Activated CD8-positive, alpha-beta memory T cell treated with anti-CD3 and anti-CD28 coated beads, Interleukin-2, amount 50 U/mL, for 48 hours (primary cell): ENCODE measurements around the gene ZNF830.
"Not testable (repeated sequence)": the region's sequence is repeated elsewhere in the genome, so short reads cannot be mapped to it uniquely, and the experiment has no call there.

Experiments used
- DNase-seq: peaks from one replicate; pipeline ENCODE4 v3.0.0-alpha.2; 2020

The ZNF830 gene

GRCh38 chr17:34991606-34992005, 30.3 kb downstream of the ZNF830 start:
- no peak for DNase-seq

DNA sequence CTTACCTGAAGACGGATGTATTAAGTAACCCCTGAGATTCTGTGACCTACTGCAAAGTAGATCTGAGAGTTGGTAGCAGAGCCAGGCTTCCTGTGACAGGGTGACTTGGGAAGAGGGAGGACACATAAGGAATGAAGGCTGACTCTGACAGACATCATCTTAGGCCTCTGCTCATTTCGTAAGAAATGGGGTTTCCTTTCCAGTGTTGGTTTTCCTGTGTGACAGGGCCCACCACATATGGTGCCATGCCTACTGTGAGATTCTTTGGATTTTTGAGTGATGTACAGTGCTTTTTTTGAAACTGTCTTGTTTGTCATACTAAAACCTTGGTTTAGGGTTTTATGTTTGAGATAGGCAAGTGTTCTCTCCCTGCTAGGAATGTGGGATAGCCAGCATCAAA, 31.7 kb downstream of the ZNF830 start:
- DNase-seq = no peak

DNA sequence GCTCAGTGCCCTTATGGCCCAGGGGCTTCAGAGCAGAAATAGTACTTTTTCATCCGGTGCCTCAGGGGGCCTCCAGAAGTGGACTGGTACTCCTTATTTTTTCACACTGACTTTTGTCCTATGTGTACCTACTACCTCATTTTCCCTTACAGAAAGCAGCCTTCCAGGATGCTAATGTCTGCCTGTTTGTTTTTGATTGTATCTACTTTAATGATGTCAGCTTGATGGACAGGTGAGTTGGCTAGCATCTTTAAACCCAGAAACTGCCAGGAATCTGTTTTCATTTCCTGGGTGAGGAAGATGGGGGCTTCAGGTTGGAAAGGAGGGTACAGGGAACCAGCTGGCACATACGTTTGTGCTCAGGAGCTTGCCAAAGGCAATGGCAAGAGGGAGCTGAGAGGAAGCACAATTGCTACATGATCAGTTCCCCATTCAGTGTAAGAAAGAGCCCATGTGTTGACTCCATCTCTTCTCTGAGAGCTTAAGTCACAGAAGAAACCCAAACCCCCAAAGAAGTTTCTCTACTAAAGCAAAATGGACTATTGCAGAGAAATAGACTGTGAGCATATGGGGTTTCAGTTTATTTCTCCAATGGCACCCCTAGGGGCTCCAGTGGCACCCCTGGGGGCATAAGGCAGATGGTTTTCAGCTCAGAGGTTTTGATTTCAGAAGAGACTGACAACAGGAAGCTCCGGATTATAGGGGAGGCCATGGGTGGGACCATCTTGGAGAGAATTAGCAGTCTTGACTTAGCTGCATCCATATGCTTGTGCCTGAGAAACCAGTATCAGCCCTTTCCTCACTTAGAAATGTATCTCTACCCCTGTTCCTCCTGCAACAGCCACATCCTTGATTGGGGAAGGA, 35.3 kb downstream of the ZNF830 start:
- no peak for DNase-seq

GRCh38 chr17:34997355-34997862, 36.1 kb downstream of the ZNF830 start:
- no peak for DNase-seq

DNA sequence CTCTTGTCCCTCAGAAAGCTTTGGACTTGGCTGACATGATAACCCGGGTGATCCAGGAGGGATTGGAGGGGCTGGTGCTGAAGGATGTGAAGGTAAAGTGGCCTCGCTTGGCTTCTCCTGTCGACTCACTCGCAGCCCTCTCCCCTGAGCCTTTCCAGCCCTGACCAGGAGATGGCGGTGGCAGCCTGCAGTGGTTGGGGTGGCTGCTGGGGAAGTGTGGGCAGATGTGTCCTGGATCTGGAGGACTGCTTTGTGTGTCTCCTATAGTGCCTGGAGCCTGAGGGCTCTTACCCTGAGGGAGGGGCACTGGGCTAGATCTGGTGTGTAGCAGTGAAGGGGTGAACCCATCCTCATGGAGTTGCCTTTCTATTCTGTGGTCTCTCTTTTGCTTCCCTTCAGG, 36.9 kb downstream of the ZNF830 start:
- peak; percentile 85 for DNase-seq

- DNase-seq = no peak
These were observed 38.1 kb downstream of the ZNF830 start for GRCh38 chr17:34999456-34999855.

- DNase-seq = not testable (repeated sequence)
These were observed 39.6 kb downstream of the ZNF830 start for GRCh38 chr17:35000965-35001364.

GRCh38 chr17:35001549-35001948, 40.2 kb downstream of the ZNF830 start:
- no peak for DNase-seq

GRCh38 chr17:35002876-35003551, 41.7 kb downstream of the ZNF830 start:
- no peak for DNase-seq

DNA sequence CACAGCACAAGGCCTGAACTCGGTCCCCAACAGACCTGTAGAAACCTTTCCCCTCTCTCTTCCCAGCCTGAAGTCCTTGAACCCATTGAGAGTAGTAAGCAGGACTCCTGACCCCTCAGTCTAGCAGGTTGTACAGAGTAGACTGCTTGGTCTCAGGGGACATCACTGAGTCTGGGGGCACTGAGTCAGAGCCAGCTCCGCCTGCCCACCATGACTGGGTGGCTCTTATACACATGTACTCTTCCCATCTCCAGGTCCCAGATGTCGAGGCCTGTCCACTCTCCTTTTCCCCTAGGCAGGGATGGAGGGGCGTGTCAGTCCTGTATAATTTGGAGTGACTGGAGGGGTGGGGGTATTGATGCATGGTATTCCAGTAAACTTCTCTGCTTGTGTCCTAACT, 42.4 kb downstream of the ZNF830 start:
- no peak for DNase-seq

GRCh38 chr17:35006345-35006744, 45.0 kb downstream of the ZNF830 start:
- DNase-seq = no peak

- no peak for DNase-seq
These were observed 45.6 kb downstream of the ZNF830 start for GRCh38 chr17:35006961-35007360.

- no peak for DNase-seq
These were observed 48.8 kb downstream of the ZNF830 start for GRCh38 chr17:35010093-35010492.

GRCh38 chr17:35011671-35012216, 50.4 kb downstream of the ZNF830 start:
- no peak for DNase-seq
